GM21390 (cell line): ENCODE measurements around the gene RAB1A.
"Not testable (repeated sequence)": the region's sequence is repeated elsewhere in the genome, so short reads cannot be mapped to it uniquely, and the experiment has no call there.

Source experiments
- ATAC-seq: cut with Tn5 transposase; IDR thresholded peaks from one replicate; pipeline ENCODE4 v1.9.1; 2021; ENCODE audit not compliant: unreplicated experiment

Gene RAB1A

GRCh38 chr2:65129826-65130663 is at the start of gene RAB1A:
Gene RAB1A (minus strand): TSS chr2:65130106. CDS start chr2:65129915, 191 bp downstream.
- peak; percentile 96 for ATAC-seq

- ATAC-seq: no peak
Measured at GRCh38 chr2:65177751-65178442, 48.0 kb upstream of the RAB1A start.

- no peak for ATAC-seq
Measured at GRCh38 chr2:65175894-65176530, 46.1 kb upstream of the RAB1A start.

GRCh38 chr2:65174031-65174430 is 44.1 kb upstream of the RAB1A start:
- not testable (repeated sequence) for ATAC-seq

- ATAC-seq: no peak
Measured at GRCh38 chr2:65172994-65173790, 43.3 kb upstream of the RAB1A start.

GRCh38 chr2:65170611-65171477 is 40.9 kb upstream of the RAB1A start:
- ATAC-seq: not testable (repeated sequence)

GRCh38 chr2:65169760-65170136 is 39.8 kb upstream of the RAB1A start:
- ATAC-seq: no peak

- ATAC-seq: no peak
Measured at GRCh38 chr2:65165558-65165957, 35.7 kb upstream of the RAB1A start.

- ATAC-seq: no peak
Measured at GRCh38 chr2:65164426-65164891, 34.6 kb upstream of the RAB1A start.

- ATAC-seq: no peak
Measured at GRCh38 chr2:65161551-65162100, 31.7 kb upstream of the RAB1A start.

- no peak for ATAC-seq
Measured at GRCh38 chr2:65159906-65160305, 30.0 kb upstream of the RAB1A start.

GRCh38 chr2:65159261-65159660 is 29.4 kb upstream of the RAB1A start:
- ATAC-seq: no peak

GRCh38 chr2:65158557-65158956 is 28.7 kb upstream of the RAB1A start:
- no peak for ATAC-seq

- not testable (repeated sequence) for ATAC-seq
Measured at GRCh38 chr2:65157856-65158255, 27.9 kb upstream of the RAB1A start.

GRCh38 chr2:65156041-65156440 is 26.1 kb upstream of the RAB1A start:
- ATAC-seq: no peak

- no peak for ATAC-seq
Measured at GRCh38 chr2:65153515-65153914, 23.6 kb upstream of the RAB1A start.

GRCh38 chr2:65146078-65146477 is 16.2 kb upstream of the RAB1A start:
- no peak for ATAC-seq

GRCh38 chr2:65144571-65144970 is 14.7 kb upstream of the RAB1A start:
- ATAC-seq: no peak

GRCh38 chr2:65142515-65142914 is 12.6 kb upstream of the RAB1A start:
- ATAC-seq: no peak
